HEK293T (cell line): ENCODE measurements around the gene HNRNPAB.
A peak's percentile ranks its signal among the peaks of the same experiment; 100 is the strongest.

Source experiments
- BHLHE40 ChIP-seq: fragments of 450-650 bp; IDR thresholded peaks from 2 replicates; pipeline ENCODE4 v1.6.1; 2016; ENCODE audit warnings: mild to moderate bottlenecking, moderate library complexity, borderline replicate concordance
- ELF4 ChIP-seq: fragments of 450-650 bp; IDR thresholded peaks from 2 replicates; pipeline ENCODE4 v1.6.1; 2017; ENCODE audit warnings: antibody characterized with exemption
- FOXK2 ChIP-seq: fragments of 450-650 bp; IDR thresholded peaks from 2 replicates; pipeline ENCODE4 v1.6.1; 2016; ENCODE audit warnings: mild to moderate bottlenecking
- FOXM1 ChIP-seq: fragments of 450-650 bp; IDR thresholded peaks from 2 replicates; pipeline ENCODE4 v1.6.1; 2017; ENCODE audit warnings: mild to moderate bottlenecking, borderline replicate concordance
- HDGF ChIP-seq: fragments of 450-650 bp; IDR thresholded peaks from 2 replicates; pipeline ENCODE4 v1.6.1; 2017; ENCODE audit warnings: antibody characterized with exemption, borderline replicate concordance
- L3MBTL2 ChIP-seq: fragments of 450-650 bp; conservative IDR thresholded peaks from 2 replicates; pipeline ENCODE4 v1.6.1; 2016; ENCODE audit warnings: mild to moderate bottlenecking
- LEF1 ChIP-seq: fragments of 450-650 bp; IDR thresholded peaks from 2 replicates; pipeline ENCODE4 v1.6.1; 2017; ENCODE audit warnings: mild to moderate bottlenecking, borderline replicate concordance
- NFRKB ChIP-seq: fragments of 450-650 bp; IDR thresholded peaks from 2 replicates; pipeline ENCODE4 v1.6.1; 2016; ENCODE audit warnings: mild to moderate bottlenecking, moderate library complexity
- SP1 ChIP-seq: fragments of 450-650 bp; IDR thresholded peaks from 2 replicates; pipeline ENCODE4 v1.6.1; 2017
- SUZ12 ChIP-seq: fragments of 450-650 bp; IDR thresholded peaks from 2 replicates; pipeline ENCODE4 v1.6.1; 2016; ENCODE audit warnings: mild to moderate bottlenecking
- TARDBP ChIP-seq: fragments of 450-650 bp; IDR thresholded peaks from 2 replicates; pipeline ENCODE4 v1.6.1; 2016
- TF ChIP-seq, protein P1 (sequence below): fragments of 450-650 bp; IDR thresholded peaks from 2 replicates; pipeline ENCODE4 v1.6.1; 2016

DNA sequence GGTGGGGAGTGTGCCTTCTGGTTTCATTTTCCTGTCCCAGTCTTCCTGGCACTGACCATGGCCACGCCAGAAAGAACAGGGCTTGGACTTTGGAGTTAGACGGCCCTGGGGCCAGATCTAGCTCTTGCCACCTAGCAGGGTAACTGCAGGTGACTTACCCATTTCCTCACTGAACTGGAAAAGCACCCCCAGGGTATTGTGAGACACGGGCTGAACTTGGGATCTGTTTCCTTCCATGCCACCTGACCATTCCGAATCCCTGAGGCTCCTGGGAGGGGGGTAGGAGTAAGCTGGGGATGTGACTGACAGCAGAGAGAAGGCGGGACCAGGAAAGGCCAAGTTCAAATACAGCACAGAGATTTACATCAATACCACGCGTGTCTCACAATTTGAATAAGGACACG is 9.4 kb downstream of the HNRNPAB start:
- TF ChIP-seq SUZ12: no peak
- TF ChIP-seq ELF4: no peak
- TF ChIP-seq FOXK2: no peak
- TF ChIP-seq FOXM1: no peak
- TF ChIP-seq LEF1: no peak
- no peak for TF ChIP-seq TARDBP
- no peak for TF ChIP-seq L3MBTL2
- TF ChIP-seq SP1: no peak
- no peak for TF ChIP-seq BHLHE40
- TF ChIP-seq NFRKB: no peak
- TF ChIP-seq, protein P1, sequence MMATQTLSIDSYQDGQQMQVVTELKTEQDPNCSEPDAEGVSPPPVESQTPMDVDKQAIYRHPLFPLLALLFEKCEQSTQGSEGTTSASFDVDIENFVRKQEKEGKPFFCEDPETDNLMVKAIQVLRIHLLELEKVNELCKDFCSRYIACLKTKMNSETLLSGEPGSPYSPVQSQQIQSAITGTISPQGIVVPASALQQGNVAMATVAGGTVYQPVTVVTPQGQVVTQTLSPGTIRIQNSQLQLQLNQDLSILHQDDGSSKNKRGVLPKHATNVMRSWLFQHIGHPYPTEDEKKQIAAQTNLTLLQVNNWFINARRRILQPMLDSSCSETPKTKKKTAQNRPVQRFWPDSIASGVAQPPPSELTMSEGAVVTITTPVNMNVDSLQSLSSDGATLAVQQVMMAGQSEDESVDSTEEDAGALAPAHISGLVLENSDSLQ: peak; percentile 86
- no peak for TF ChIP-seq HDGF
